Panc1 (cell line): ENCODE measurements around the gene GPATCH2L. TPM values are rescaled to one million over a fixed set of nuclear protein-coding genes. Genes with fewer than 3 reads are reported as not detected.

ENCODE experiments used
- ATAC-seq: fragments of 200-7000 bp; cut with Tn5 transposase; 2 replicates; pipeline ENCODE4 v1.9.1; 2020; ENCODE audit warnings: mild to moderate bottlenecking, moderate library complexity
- BruUV-seq: library from RNA; stranded (reverse); fragments of 400-500 nt; replicated peaks from 2 replicates; lab custom pipeline; 2021; lab: Mats Ljungman, UMichigan
- CTCF ChIA-PET: fragments of 300-600 bp; sonication (Branson Sonifier 250); formaldehyde crosslinking; loops from one replicate; lab custom pipeline; 2022; ENCODE audit warnings: antibody characterized with exemption; lab: Charles Lee
- POLR2A ChIA-PET: fragments of 300-600 bp; sonication (Branson Sonifier 250); formaldehyde crosslinking; loops from one replicate; lab custom pipeline; 2022; ENCODE audit warnings: antibody characterized with exemption; lab: Charles Lee
- DNase-seq: peaks from one replicate; pipeline ENCODE4 v3.0.0-alpha.2; 2010; ENCODE audit warnings: low read depth, low spot score
- H3K27ac ChIP-seq: 2 replicates; pipeline ENCODE4 v1.5.1; 2011; ENCODE audit warnings: mild to moderate bottlenecking, low read length, inconsistent platforms
- H3K27me3 ChIP-seq: fragments of 200-500 bp; sonication (Bioruptor generic); 2 replicates; pipeline ENCODE4 v1.6.0; 2014; ENCODE audit warnings: low read length, inconsistent platforms; ENCODE audit not compliant: control insufficient read depth, insufficient read depth
- H3K36me3 ChIP-seq: fragments of 200-500 bp; sonication (Bioruptor generic); 2 replicates; pipeline ENCODE4 v1.5.1; 2014; ENCODE audit warnings: inconsistent platforms, mild to moderate bottlenecking, low read length, moderate library complexity; ENCODE audit not compliant: control insufficient read depth, insufficient read depth
- H3K4me1 ChIP-seq: 2 replicates; pipeline ENCODE4 v1.5.1; 2011; ENCODE audit warnings: inconsistent platforms, mild to moderate bottlenecking, low read length, moderate library complexity; ENCODE audit not compliant: control insufficient read depth, insufficient read depth
- H3K4me3 ChIP-seq, 2 experiments: 2 replicates each; pipeline ENCODE4 v1.5.1; 2011 to 2012; ENCODE audit warnings: low read depth in 2 of 2, low read length in 2 of 2, mild to moderate bottlenecking in 2 of 2, inconsistent platforms in 1 of 2, moderate library complexity in 1 of 2
- H3K9me3 ChIP-seq: fragments of 200-500 bp; sonication (Bioruptor generic); 2 replicates; pipeline ENCODE4 v1.5.1; 2014; ENCODE audit warnings: low read depth, mild to moderate bottlenecking, inconsistent platforms, low read length, moderate library complexity; ENCODE audit not compliant: control insufficient read depth, insufficient read depth
- POLR2AphosphoS5 ChIP-seq: IDR thresholded peaks from 2 replicates; pipeline ENCODE4 v1.6.1; 2012; ENCODE audit warnings: mild to moderate bottlenecking, low read depth, low read length, moderate library complexity
- REST ChIP-seq, 2 experiments: IDR thresholded peaks; 2 replicates each; pipeline ENCODE4 v1.6.1; 2011 to 2012; ENCODE audit warnings: low read depth in 2 of 2, control low read depth in 1 of 2, low read length in 1 of 2, mild to moderate bottlenecking in 1 of 2, moderate library complexity in 1 of 2; ENCODE audit not compliant: insufficient read depth in 1 of 2
- SIN3A ChIP-seq: IDR thresholded peaks from 2 replicates; pipeline ENCODE4 v1.6.1; 2012; ENCODE audit warnings: low read depth, mild to moderate bottlenecking, low read length, moderate library complexity, borderline replicate concordance; ENCODE audit not compliant: insufficient read depth
- TCF7L2 ChIP-seq: IDR thresholded peaks from 2 replicates; pipeline ENCODE4 v1.6.1; 2011; ENCODE audit warnings: mild to moderate bottlenecking, low read depth, low read length, inconsistent platforms
- in situ Hi-C: cut with HindIII; loops from 2 replicates; pipeline ENCODE4 v1.10.0; 2016; ENCODE audit warnings: low sequenced_read_pairs, low pct_unique_long_range_greater_than_20kb
- intact Hi-C: fragments of 100-400 bp; cut with micrococcal nuclease; formaldehyde crosslinking; loops from one replicate; pipeline ENCODE4 v1.10.0; 2022; ENCODE audit not compliant: unreplicated experiment
- total RNA-seq: library from RNA; stranded (reverse); gene quantifications from one replicate; pipeline ENCODE4 v1.2.1, GENCODE V29; 2021; ENCODE audit not compliant: unreplicated experiment
- TF ChIP-seq, protein P1 (sequence below): fragments of 450-650 bp; IDR thresholded peaks from 2 replicates; pipeline ENCODE4 v1.5.1; 2017; ENCODE audit warnings: mild to moderate bottlenecking

Gene GPATCH2L
- total RNA-seq, 1 experiment from 2014 or later = 35.0 TPM

DNA sequence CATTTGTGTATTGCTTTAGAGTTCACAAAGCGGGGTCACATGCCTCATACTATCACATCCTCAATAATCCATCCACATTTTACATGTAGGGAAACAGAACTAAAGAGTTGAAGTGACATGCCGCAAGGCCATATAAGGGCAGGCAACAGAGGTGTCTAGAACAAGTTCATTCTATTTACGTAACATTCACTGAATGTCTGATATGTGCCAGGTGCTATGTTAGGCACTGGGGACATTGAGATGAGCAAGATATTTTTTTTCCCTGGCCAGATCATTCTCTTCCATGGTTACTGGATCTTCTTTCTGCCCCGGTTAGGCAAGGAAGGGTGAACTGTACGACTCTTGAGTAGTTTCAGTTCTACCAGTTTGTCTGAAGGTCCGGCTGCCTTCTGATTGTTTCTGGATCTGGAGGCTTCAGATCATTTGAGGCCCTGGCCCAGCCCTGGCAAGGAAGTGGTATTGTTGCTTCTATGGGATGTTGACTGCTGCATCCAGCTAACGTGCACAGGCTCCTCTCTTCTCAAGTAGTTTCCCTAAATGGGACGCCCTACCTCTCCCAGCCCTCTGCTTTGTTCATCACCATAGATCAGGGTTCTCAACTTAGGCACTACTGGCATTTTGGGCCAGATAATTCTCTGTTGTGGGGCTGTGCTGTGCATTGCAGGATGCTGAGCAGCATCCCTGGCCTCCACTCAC is 12.1 kb downstream of the GPATCH2L start:
- no TSS peak for BruUV-seq
- TF ChIP-seq REST (IDR thresholded peaks at IDR 0.05; ENCODE audit: insufficient read depth in 1 of 2, low read depth in 2 of 2, low read length in 1 of 2) = no peak
- no peak for TF ChIP-seq TCF7L2
- no peak for TF ChIP-seq SIN3A
- TF ChIP-seq, protein P1, sequence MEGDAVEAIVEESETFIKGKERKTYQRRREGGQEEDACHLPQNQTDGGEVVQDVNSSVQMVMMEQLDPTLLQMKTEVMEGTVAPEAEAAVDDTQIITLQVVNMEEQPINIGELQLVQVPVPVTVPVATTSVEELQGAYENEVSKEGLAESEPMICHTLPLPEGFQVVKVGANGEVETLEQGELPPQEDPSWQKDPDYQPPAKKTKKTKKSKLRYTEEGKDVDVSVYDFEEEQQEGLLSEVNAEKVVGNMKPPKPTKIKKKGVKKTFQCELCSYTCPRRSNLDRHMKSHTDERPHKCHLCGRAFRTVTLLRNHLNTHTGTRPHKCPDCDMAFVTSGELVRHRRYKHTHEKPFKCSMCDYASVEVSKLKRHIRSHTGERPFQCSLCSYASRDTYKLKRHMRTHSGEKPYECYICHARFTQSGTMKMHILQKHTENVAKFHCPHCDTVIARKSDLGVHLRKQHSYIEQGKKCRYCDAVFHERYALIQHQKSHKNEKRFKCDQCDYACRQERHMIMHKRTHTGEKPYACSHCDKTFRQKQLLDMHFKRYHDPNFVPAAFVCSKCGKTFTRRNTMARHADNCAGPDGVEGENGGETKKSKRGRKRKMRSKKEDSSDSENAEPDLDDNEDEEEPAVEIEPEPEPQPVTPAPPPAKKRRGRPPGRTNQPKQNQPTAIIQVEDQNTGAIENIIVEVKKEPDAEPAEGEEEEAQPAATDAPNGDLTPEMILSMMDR = no peak
- CTCF ChIA-PET = no interaction called here
- in situ Hi-C loops = no loop called here
- H3K4me3 ChIP-seq = no peak overlapping the region
- H3K9me3 ChIP-seq = no peaks in the 10 kb centered on the region
- DNase-seq = no peak
- H3K27ac ChIP-seq = no peak overlapping the region
- H3K27me3 ChIP-seq = no peaks in the 10 kb centered on the region
- H3K36me3 ChIP-seq = peaks cover 6% of the 10 kb centered on the region; the same call in 1 of the 2 replicates
- no peaks in the 10 kb centered on the region for H3K4me1 ChIP-seq
- POLR2A ChIA-PET = no interaction called here
- intact Hi-C loops = no loop called here
- ATAC-seq = no peak

DNA sequence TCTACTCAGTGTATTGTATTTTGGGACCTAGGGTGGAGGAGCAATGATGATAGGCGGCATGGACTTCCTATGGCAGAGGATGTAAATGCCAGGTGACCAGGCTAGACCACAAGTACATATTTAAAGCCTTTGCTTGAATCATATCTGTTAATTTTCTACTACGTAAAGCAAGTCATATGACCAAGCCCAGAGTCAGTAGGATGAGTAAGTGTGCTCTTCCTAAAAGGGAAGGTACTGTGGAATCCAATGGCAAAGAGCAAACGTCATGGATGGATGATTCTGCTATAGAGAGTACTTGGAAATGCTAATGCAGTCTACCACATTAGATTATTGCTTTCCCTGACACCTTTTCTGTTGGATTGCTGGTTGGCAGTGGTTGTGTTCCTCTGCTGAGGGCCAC is 16.8 kb downstream of the GPATCH2L start:
- in situ Hi-C loops (no loop called here), intact Hi-C loops (no loop called here)
- TF ChIP-seq, protein P1 = no peak
- TF ChIP-seq TCF7L2 (no peak), REST (IDR thresholded peaks at IDR 0.05; ENCODE audit: insufficient read depth in 1 of 2, low read depth in 2 of 2, low read length in 1 of 2) (no peak), POLR2AphosphoS5 (no peak)
- ChIA-PET CTCF (no interaction called here), POLR2A (no interaction called here)
- no peaks in the 10 kb centered on the region for H3K27me3 ChIP-seq
- H3K4me1 ChIP-seq = no peaks in the 10 kb centered on the region
- no peak for ATAC-seq
- H3K27ac ChIP-seq = no peak overlapping the region
- no peak for DNase-seq
- no peak overlapping the region for H3K4me3 ChIP-seq
- H3K9me3 ChIP-seq = no peaks in the 10 kb centered on the region
- BruUV-seq = no TSS peak
- H3K36me3 ChIP-seq = peaks cover 15% of the 10 kb centered on the region
